Activated CD4-positive, alpha-beta T cell treated with anti-CD3 and anti-CD28 coated beads, Interleukin-2, amount 50 U/mL, for 24 hours (primary cell): Measurements from ENCODE around the gene BICDL1.
A peak's percentile ranks its signal among the peaks of the same experiment; 100 is the strongest.

Source experiments
- DNase-seq, 2 donors: peaks; one replicate each; pipeline ENCODE4 v3.0.0-alpha.2; 2020; ENCODE audit warnings: low read depth in 1 of 2, low spot score in 1 of 2

Gene BICDL1

DNA sequence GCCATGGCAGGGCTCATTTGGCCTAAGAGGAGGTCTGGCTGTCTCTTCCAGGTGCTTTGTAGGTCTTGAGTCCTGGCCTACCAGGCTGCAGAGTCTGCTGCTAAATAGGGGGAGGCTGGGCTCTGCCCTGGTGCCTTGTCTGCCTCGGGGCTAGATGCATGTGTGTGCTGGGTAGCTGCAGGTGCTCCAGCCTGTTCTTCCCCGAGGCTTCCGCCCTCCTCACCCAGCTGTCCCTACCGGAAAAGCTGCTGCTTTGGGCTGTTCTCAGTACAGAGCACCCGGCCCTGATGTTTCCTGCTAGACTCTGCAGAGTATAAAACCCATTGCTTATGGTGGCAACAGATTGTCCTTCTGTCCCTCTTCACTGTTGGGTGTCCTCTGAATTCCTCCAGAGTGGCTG lies 89.8 kb downstream of the BICDL1 start:
- no peak for DNase-seq

DNA sequence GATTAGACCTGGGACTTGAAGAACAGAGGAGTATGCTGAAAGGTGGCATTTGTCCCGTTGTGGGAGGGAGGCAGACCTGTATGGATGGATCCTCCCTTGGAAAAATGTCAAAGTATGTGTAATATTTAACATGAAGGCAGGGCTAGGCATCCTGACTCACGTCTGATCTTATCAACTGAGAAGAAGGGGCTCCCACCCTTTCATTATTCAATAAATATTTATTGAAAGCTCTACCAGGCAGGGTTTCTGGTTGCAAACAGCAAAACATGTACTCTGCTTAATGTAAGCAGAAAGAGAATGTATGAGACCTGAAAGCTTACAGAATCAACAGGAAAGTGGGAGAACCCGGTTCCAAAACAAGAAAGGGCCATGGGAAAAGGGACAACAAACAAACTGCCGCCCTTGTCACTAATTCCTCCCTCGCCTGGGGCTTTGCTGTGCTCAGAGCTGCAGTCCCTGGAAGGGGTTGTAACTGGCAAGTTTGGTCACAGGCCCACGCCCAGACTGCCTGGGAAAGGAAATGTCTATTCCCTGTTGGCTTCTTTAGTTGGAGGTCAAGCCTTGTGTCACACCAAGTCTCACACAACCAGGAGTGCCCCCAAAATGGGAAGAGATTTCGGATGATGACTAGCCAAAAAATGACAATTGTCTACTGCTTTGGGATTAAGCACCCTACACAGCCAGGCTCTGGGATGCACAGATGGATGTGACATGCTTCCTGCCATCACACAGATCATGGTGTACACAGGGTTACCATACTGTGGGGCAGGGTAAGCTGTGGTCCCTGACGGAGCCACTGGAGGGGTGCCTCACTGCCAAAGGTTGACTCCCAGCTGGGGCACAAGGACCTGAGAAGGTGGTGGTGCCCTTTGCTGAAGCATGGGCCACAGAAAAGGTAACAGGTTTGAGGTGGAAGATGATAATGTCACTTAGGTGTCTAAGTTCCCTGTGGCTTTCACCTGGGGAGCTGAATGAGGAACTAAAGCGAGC lies 90.7 kb downstream of the BICDL1 start:
- DNase-seq = no peak

DNA sequence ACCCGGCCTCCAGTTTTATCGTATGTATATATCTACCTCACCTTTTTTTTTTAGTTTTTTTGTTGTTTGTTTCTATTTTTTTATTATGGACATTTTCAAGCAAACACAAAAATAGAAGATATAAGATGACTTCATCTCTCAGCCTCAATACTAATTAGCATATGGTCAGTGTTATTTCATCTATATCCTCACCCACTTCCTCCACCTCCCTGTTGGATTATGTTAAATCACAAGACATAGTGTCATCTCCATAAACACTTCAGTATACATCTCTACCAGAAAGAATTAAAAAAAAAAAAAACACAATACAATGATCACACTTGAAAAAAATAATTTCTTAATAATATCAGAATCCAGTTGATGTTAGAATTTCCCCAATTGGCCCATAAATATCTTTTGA lies 92.6 kb downstream of the BICDL1 start:
- no peak for DNase-seq

DNA sequence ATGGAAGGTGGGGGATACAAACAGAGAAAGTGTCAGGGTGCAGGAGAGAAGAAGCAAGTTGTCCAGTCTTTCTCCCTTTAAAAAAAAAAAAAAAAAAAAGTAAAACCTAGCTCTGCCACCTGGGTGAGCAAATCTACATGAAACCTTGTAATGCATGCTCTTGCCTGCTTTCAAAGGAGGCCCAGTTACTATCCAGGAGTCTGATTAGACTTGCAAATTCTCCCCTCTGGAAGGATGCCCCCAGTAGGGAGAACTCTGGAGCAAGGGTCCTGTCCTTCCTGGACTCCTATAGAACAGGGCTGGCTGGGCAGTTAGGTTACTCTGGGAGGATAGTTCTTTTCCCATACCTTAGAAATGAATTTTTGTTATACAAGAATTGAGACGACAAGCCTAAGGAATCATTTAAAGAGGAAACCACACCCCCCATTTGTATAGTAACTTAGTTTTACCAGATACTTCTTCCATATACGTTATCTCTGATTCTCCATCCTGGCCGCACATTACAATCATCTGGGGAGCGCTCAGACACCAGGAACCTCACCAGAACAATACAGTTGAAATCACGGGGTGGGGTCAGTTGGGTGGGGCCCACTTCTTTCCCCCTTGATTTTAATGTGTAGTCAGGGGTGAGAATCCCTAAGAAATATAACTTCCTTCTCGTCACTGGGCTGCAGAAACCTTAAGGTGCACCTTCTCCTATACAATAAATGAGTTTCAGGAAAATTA lies 97.0 kb downstream of the BICDL1 start:
- DNase-seq = no peak

DNA sequence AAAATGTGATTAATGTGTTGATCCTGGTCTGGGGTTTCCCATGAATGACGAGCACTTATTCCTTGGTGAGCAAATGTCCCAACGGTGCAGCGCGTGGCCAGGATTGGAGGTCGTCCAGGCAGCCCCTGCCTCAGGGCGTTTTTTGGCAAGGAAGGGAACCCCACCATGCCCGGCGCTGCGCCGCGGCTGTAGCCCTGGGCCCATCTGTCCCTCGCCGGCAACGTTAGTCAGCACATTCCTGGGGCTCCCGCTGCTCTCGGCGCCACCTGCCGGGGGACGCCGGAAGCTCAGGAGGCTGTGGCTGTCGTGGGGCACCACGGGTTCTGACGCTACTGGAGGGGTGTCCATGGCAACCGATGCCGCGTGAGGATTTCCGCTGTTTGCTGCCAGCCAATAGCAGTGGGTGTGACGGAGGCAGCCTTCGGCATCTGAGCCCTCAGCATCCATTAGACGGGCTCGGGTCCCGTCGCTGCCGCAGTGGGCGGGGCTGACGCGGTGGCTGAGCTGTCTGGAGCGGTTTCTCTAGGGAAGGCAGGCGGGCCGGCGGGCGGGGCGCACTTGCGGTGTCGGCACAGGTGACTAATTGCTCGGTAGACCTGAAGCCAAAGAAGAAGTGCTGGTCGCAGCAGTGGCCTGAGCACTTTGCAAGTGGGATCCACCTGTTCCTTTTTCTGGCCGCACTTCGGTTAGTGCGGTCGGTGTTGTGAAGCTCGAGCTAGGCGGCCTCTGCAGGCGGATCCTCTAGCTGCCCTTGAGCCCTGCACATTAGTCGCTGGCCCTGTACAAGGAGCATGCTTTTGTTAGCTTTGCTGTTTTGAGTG lies 98.0 kb downstream of the BICDL1 start:
- DNase-seq = peak; percentile 99

DNA sequence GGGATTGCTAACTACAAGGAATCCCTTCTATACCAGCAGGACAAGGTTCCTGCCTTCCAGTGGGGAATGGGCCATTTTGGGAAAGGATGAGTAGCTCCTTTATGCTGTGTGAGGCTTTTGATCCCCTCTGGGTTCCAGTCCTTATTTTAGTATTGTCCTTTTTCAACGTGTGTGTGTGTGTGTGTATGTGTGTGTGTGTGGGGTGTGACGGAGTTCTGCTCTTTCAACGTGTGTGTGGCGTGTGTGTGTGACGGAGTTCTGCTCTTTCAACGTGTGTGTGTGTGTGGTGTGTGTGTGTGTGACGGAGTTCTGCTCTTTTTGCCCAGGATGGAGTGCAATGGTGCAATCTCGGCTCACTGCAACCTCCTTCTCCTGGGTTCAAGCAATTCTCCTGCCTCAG lies 100.1 kb downstream of the BICDL1 start:
- DNase-seq = no peak

DNA sequence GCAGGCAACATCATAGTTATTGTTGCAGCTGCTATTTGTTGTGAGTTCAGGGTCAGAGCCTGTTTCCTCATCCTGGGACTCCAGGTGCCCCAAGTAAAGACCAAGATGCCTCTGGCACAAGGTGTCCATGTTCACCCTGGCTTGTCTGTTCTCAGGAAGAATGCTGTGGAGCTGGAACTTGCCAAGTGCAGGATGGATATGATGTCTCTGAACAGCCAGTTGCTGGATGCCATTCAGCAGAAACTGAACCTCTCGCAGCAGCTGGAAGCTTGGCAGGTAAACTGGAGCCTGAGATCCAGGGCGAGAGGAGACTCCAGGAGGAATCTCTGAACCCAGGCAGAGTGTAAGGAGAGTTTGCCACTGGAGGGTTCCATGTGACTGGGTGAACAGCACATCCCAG lies 100.8 kb downstream of the BICDL1 start:
- DNase-seq = no peak

DNA sequence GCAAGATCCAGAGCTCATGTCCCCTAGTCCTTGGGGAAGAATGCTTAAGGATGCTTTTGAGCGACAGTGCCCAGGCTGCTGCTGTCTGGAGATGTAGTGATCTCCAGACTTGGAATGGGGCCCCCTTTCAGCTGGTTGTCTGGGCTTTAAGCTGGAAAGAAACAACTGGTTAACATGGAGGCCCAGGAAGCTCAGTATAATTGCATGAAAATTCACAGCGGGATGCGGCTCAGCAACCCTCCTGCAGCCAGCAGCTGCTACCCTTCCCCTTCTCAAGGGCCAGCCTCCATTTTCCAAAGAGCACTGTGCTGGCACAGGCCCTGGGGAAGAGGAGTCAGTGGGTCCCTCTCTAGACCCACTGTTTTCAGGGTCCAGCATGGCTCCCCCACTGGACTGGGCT lies 101.2 kb downstream of the BICDL1 start:
- no peak for DNase-seq

DNA sequence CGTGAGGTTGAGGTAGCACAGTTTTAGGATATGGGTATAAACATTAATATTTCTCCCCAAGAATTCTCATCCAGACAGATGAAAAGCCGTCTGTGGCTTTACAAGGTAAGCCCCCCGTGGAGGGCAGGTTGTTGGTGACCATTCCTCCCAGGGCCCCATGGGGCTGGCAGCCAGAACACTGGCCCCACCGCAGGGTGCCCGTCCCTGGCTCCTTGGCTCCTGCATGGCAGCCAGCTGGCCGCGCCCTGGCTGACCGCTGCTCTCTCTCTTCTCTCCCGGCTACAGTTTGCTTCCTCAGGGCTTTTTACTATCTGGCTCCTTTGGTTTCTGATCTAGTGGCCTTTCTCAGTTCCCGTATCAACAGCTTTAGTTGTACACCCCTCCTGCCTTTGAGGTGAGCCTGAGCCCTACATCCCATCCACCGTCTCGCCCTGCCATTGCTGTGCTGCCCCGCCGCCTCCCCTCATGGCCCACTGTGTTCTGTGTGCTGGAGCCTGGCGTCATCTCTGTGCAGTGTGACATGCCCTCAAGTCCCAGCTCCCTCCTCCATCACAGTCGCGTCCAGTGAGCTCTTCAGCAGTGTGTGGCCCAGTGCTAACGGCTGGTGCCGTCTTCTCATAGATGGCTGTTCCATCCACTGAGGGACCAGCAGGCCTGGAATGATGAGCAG lies 101.7 kb downstream of the BICDL1 start:
- no peak for DNase-seq

DNA sequence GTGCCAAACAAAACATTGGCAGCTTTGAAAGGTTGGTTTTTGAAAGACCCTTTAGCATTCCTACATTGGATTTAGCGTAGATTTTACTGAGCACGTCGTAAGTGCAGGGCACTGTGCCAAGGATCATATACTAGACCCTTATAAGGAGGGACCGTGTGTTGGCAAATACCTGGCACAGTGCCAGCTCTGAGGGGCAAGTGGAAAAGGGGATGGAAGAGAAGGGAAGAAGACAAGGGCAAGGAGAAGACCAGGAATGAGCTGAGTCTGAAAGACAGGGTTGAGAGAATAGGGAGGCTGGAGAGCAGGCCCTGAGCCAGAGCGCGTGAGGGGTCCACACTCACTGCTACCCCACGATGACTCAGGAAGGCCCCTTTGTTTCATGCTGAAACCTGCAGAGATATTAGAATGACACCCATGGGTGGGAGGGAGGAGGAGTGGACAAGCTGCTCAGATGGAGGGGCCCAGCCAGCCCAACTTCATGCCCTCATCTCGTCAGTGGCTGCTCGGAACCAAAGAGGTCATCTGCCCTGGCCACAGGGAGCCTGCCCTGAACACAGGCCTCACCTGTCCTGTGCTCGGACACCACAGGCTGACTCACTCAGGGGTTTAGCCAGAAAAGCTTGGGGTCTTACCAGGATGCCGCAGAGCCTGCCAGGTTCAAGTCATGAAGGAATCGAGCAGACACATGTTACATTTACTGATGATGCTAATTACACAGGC lies 102.5 kb downstream of the BICDL1 start:
- DNase-seq = no peak

DNA sequence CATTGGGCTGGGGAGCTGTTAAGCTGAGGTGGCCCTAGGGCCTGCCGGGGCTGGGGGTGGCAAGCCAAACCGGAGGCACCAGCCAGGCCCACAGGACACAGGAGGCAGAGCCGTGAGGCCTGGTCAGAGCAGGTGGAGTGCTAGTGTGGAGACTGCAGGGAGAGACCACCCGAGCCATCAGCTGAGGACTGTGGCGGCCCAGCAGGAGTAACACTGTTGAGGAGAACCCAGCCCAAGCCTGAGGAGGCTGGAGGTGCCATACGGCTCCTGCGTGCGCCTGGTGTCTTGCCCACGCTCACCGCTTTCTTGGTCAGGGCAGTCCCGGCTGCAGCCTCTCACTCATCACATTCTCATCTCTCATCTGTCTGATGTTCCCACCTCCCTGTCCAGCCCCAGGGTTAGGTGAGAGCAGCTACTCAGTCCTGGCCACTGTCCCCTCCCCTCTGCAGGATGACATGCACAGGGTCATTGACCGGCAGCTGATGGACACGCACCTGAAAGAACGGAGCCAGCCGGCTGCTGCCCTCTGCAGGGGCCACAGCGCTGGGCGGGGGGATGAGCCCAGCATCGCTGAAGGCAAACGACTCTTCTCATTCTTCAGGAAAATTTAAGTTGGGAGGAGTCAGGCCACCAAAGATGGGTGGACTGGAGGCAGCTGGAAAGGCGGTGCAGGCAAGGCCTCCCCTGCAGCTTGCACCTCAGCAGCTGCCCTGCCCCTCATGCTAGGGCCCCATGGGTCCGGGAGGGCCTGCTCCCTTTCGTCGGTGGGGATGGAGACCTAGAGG lies 103.7 kb downstream of the BICDL1 start:
- DNase-seq = no peak

DNA sequence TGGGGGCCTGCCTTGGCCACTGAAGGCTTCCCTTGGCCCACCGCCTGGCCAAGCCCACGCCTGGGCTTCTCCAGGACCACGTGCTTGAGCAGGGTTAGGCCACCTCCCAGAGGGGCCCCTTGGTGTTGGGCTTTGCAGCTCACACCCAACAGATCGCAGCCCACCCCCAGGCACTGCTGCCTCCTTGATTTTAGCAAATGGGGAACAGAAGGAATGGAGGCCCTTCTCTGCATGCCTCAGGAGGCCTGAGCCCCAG lies 104.2 kb downstream of the BICDL1 start:
- no peak for DNase-seq

DNA sequence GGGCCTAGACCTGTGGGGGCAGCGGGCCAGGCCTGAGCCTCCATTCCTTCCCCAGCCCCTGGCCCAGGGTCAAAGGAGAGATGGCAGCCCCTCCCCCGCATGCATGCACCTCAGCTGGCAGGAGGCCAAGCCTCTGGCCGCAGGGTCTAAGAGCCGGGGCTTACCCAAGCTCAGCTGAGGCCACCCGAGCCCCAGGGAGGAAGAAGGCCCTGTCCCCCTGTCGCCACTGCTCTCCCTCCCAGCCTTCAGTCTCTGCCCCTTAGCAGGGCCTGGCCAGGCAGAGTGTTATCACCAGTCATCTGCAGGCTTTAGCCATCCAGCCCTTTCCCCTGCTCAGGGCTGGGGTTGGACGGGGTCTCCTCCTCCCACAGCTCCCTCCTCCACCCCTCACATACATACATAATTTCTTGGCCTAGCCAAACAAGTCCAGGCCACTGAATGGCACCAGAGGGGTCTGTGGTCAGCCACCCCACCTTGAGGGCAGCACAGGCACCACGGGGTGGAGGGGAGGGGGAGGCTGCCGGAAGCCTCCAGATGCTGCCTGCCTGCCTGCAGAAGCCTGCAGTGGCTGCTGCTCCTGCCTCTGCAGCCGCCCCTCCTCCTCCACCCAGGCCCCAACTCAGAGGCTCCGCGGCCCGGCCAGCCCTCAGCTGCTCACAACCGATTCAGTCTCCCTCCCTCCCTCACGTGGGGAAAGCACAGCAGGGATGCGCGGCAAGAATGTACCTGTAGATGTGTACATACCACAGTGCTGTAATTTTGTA lies 104.7 kb downstream of the BICDL1 start:
- no peak for DNase-seq

DNA sequence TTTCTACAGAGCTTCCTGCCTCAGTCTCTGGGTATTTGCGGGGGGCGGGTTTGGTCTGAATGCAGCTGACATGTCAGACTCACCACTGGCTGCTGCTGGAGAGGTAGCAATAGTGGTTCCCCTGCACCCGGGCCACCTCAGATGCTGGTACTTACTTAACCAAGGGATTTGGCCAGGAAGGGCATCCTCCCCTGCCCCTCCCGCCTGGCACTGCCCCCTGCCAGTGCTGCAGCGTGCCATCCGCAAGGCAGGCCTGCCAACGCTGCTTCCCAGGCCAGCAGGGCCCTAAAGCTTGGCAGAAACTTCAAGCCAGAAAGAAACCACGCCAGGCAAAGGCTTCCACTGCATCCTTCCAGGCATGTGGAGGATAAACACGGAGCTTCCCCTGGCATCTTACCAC lies 105.4 kb downstream of the BICDL1 start:
- no peak for DNase-seq

DNA sequence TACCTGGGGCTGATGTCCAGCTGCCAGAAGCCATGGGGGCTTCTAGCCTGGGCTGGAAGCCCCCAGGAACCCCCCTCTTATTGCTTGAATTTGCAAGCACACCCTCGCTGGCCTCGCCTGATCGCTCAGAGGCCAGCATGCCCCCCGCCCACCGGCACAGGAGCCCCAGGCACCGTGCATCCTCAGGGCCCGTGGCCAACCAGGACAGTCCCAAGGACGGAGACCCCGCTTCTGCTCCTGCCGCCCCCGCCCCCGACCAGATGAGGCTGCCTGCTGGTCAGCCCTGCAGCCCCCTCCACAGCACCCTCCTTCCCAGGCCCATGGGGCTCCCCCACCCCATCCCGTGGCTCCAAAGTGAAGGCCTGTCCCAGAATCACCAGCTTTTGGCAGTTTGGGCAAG lies 106.3 kb downstream of the BICDL1 start:
- DNase-seq = no peak

DNA sequence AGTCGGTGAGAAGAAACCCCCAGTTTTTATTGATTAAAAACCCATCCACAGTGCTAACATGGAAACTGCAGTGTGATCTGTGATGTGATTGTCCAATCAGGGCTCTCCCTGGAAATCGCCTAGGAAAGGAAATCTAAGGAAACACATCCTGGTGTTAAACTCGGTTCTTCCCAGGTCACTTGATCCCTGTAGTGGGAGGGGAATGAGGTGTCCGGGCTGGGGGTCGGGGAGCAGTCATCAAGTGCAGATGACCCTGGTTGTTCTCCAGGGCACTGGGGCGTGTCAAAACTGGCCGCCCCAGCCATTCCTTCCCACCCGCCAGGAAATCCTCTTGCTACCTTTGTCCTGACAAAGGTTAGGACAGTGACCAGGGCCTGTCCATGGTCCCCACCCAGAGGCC lies 106.7 kb downstream of the BICDL1 start:
- no peak for DNase-seq

DNA sequence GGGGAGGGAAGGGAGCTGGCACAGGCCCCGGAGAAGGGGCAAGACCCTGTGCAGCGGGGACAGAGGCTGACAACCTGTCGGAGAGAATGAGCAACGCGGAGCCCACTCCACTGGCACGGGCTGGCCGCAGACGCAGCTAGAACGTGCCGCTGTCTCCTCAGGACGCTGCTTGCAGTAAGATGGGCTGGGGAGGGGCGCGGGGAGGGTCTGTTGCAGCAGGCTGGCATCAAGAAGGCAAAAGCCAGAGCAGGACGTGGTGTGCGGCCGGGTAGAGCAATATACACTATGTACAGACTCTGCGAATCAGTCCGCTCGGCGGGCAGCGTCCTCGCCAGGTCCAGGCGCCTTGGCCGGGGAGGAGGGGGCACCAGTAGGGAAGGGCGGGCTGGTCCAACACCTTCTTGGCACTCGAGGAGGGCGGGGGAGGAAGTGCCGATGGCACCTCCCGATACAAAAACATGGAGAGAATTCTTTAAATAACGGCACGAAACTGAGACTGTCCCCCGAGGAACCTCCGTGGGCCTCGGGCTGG lies 107.7 kb downstream of the BICDL1 start:
- DNase-seq = no peak

DNA sequence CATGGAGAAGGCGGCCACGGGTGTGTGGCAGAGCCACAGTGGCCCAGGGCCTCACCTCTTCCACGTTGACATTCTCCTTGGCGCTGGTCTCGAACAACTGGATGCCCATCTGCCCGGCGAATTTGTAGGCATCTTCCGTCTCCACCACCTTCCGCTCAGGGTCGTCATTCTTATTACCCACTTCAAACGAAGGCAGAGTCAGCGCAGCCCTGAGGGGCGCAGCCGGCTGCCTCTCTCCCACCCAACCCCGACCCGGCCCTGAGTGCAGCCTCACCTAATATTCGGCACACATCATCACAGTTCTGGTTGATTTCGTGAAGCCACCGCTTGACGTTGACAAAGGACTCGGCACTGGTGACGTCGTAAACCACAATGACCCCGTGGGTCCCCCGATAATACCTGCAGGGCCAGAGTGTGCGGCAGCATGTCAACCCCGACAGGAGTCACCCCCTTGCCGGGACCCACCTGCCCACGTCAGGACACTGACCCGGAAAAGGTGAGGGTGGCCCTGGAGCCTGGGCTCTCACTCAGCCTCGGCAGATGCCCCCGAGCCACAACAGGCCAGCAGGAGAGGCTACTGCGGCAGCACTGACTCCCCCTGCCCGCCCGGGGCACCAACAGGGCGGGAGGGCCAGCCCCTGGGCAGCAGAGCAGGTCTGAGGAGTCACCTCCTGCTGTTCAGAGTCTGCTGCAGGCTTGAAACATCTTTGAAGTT lies 109.9 kb downstream of the BICDL1 start:
- DNase-seq = no peak
